SW480 (cell line): ENCODE results near the gene CDC7.

ENCODE experiments used
- DNase-seq: peaks from one replicate; pipeline ENCODE4 v3.0.0-alpha.2; 2016; ENCODE audit warnings: low spot score

CDC7 gene

DNA sequence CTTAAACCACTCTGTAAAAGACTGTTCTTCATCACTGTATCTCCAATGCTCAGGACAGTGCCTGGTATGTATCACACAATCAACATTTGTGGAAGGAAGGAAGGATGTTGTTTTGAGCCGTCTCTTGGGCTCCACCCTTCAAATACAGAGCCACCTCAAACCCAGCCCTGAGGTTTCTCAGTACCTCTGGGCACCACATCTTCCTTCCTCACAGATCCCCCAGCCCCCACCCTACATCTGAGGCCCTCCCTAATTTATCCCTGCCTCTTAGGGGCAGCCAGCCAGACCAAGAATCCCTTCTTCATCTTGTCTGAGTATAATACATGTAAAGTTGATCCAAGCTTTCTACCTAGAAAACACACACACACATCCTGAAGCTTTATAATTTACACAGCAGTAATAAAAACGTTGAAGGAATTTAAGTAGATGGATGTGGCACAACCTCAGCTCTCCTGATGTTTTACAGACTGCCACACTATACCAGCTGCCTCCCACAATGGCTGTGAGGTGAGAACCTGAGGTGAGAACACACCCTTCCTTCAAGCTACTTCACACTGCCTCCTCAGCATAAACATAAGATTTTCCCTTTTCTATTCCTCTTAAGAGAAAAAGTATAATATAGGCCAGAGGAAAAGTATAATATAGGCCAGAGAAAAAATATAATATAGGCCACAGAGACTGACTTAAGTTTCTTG lies 48.5 kb downstream of the CDC7 start:
- DNase-seq: no peak

DNA sequence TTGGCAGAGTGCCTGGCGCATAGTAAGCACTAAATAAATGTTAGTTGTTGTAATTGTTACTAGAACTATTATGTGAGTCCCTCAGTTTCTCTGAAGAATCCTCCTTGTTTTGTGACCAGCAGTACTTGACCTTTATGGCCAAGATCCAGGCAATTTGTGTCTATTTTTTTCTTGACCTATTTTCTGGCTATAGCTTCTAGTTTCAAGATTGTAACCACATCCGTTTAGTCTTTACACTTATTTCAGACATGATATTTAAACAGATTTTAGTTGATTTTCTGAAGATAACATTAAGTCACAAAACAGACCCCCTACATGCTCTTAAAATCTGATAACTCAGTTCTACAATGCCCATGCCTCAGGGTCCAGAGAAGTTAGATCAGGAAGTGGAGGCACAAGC lies 50.3 kb downstream of the CDC7 start:
- DNase-seq: no peak

GRCh38 chr1:91552091-91552490 lies 51.4 kb downstream of the CDC7 start:
- no peak for DNase-seq

GRCh38 chr1:91552596-91552995 lies 51.9 kb downstream of the CDC7 start:
- no peak for DNase-seq

- no peak for DNase-seq
Measured at GRCh38 chr1:91553177-91553591, 52.5 kb downstream of the CDC7 start.

- no peak for DNase-seq
Measured at GRCh38 chr1:91555074-91555730, 54.6 kb downstream of the CDC7 start.

DNA sequence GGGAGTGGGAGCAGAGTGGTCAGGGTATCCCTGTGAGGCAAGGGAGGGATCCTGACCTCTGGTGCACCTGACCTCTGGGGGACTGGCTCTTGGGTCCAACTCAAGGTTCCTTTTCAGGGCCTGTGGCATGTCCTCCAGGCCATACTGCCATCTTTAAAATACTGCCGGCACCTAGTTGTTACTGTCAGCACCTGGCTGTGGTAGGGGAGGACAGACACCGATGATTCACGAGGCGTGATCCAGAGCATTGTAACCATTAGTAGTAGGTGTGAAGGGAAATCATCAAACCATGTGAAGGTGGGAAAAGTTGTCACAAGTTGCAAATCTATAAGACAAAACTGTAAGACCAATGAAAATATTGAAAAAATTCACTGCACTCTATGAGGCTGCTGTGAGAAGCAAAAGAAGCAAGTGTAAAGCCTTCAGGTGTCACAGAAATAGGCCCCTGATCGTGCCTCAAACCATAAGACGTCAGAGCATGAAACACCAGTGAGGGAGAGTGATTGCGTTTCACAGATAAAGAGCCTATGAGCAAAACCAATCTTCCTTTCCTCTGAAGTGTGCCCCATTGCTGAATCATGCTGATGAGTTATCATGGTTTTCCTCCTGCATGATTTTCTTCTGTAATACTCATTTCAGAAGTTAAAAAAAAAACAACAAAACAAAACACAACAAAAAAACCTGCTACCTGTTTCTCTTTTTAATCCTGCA lies 55.3 kb downstream of the CDC7 start:
- no peak for DNase-seq

- no peak for DNase-seq
Measured at GRCh38 chr1:91556556-91556955, 55.9 kb downstream of the CDC7 start.

GRCh38 chr1:91557039-91557690 lies 56.5 kb downstream of the CDC7 start:
- DNase-seq: no peak

DNA sequence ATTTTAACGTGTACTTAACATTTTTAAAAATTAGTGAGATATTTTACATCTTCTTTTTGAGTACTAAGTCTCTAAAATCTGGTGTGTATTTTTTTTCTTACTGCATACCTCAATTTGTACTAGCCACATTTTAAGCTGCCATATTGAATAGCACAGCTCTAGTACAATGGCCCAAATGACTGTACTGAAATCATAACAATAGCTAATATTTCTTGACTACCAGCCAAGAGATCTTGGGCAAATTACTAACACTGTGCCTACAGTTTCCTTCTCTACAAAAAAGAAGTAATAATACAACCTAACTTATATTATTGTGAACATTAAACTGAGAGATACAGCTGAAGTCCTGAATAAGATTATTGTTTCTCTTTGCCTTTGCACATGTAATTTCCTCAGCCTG lies 57.2 kb downstream of the CDC7 start:
- no peak for DNase-seq

GRCh38 chr1:91559046-91559750 lies 58.5 kb downstream of the CDC7 start:
- DNase-seq: no peak

DNA sequence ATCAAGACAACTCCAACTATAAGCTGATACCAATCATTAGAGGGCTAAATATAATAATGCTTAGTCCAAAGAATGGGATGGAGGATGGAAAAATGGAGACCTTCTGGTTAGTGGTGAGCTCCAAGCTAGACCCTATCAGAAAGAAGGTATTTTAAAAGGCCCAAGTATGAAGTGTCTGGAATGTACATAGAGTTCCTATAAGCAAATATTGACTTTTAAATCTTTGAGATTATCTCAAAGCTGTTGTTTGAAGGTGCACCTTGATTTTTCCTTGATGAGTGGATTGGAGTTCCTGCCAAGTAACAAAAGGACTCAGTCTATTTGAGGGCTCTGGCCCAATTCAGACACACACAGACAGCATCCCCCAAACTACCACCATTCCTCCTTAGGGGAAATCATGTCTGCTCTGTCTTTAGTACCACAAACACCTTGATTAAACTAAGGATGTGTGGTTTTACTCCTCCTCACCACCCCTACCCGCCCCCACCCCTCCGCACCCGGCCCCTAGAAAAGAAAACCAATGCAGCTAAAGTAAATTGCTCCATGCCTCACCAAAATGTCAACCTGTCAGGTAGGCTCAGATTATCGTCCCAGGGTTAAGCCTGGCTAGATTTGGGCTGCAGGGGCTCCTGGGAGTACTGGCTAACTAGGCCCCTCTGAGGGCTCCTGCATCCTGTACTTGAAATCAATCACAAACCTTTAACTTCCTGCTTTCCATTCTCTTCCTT lies 59.4 kb downstream of the CDC7 start:
- DNase-seq: no peak

- no peak for DNase-seq
Measured at GRCh38 chr1:91564888-91565701, 64.4 kb downstream of the CDC7 start.

DNA sequence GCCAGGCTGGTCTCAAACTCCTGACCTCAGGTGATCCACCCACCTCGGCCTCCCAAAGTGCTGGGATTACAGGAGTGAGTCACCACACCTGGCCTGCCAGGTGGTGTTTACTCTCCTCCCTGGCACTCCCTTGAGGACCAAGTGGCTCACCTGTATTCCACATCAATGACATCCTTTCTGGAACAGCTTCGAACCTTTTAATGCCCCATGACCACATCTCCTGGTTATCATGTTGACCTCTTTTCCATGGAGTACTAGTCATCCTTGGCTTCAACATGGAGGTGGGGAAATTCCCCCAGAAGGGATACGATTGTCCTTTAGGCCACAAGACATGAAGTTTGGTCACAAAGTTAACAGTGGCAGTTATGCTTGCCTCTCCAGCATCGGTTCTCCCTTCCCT lies 66.9 kb downstream of the CDC7 start:
- no peak for DNase-seq

DNA sequence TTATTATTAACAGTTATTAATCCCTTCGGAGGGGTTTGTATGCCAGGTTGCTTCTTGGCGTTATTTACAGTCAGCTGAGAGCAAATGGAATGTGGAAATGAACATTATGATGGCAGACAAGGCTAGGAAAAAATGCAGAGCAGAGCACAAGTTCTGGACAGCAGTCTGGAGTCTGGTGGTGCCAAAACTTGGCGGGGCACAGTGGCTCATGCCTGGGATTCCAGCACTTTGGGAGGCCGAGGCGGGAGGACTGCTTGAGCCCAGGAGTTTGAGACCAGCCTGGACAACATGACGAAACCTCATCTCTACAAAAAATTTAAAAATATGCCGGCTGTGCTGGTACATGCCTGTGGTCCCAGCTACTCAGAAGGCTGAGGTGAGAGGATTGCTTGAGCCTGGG lies 67.6 kb downstream of the CDC7 start:
- DNase-seq: no peak

- no peak for DNase-seq
Measured at GRCh38 chr1:91569411-91570119, 68.9 kb downstream of the CDC7 start.

DNA sequence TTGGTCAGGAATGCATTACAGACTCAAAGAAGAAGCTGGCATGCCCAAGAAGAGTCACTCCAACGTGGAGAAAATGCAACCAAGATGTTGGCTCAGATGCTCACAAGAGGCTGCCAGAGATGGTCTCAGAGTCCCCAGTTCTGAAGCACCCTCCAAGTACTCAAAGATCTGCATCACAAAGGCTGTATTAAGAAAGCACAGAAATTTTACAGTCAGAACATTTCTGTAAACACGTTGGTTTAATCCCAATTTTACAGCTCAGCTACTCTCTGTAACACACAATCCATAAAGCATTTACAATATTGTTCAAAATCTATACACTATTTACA lies 69.4 kb downstream of the CDC7 start:
- no peak for DNase-seq

GRCh38 chr1:91572044-91572443 lies 71.4 kb downstream of the CDC7 start:
- DNase-seq: no peak
